B cell (primary cell): ENCODE results near the gene MAP7D3. TPM values are rescaled to one million over a fixed set of nuclear protein-coding genes. Genes with fewer than 3 reads are reported as not detected.

Source experiments
- ATAC-seq: fragments of 200-7000 bp; cut with Tn5 transposase; one replicate; pipeline ENCODE4 v1.10.0; 2021; ENCODE audit warnings: low read depth, mild to moderate bottlenecking, moderate number of reproducible peaks, moderate library complexity
- CTCF ChIA-PET: fragments of 350-600 bp; sonication (Branson Sonifier 250); formaldehyde crosslinking; loops from one replicate; lab custom pipeline; 2021; ENCODE audit warnings: antibody characterized with exemption, inconsistent platforms; lab: Charles Lee
- POLR2A ChIA-PET: fragments of 350-600 bp; sonication (Branson Sonifier 250); formaldehyde crosslinking; loops from one replicate; lab custom pipeline; 2021; ENCODE audit warnings: antibody characterized with exemption; lab: Charles Lee
- DNase-seq: peaks from one replicate; pipeline ENCODE4 v3.0.0; 2013
- H2AFZ ChIP-seq: 2 replicates; pipeline ENCODE4 v1.6.1; 2012; ENCODE audit warnings: mild to moderate bottlenecking, low read depth, low read length; ENCODE audit not compliant: insufficient read depth, poor library complexity, severe bottlenecking
- H3K27ac ChIP-seq, 2 donors: 1 replicate in 1 of 2; 2 replicates in 1 of 2; pipeline ENCODE4 v1.5.1; 2012 to 2013; ENCODE audit warnings: low read length in 2 of 2, mild to moderate bottlenecking in 2 of 2, moderate library complexity in 1 of 2
- H3K27me3 ChIP-seq, 4 experiments: fragments of 200-600 bp in 1 of 4; sonication (generic) in 1 of 4; replicated peaks in 1 of 4; 1 replicate in 2 of 4; 2 replicates in 2 of 4; pipeline versions ENCODE4 v1.6.1 to v1.7.0; 2013 to 2016; ENCODE audit warnings: low read length in 3 of 4, mild to moderate bottlenecking in 2 of 4, mixed read lengths in 1 of 4, moderate library complexity in 1 of 4; ENCODE audit not compliant: insufficient read depth in 4 of 4, control insufficient read depth in 3 of 4; ENCODE audit errors: control extremely low read depth in 1 of 4
- H3K36me3 ChIP-seq, 2 experiments: replicated peaks in 1 of 2; 1 replicate in 1 of 2; 2 replicates in 1 of 2; pipeline versions ENCODE4 v1.6.1 to v1.7.1; 2013; ENCODE audit warnings: low read length in 1 of 2; ENCODE audit not compliant: insufficient read depth in 2 of 2, control insufficient read depth in 1 of 2; ENCODE audit errors: control extremely low read depth in 1 of 2, extremely low read depth in 1 of 2
- H3K4me1 ChIP-seq, 2 donors: fragments of 200-600 bp in 1 of 2; sonication (generic) in 1 of 2; 1 replicate in 1 of 2; 2 replicates in 1 of 2; pipeline versions ENCODE4 v1.5.1 to v1.6.1; 2013 to 2017; ENCODE audit warnings: low read length in 2 of 2; ENCODE audit not compliant: control insufficient read depth in 2 of 2, insufficient read depth in 2 of 2
- H3K4me2 ChIP-seq: replicated peaks from 2 replicates; pipeline ENCODE3; 2012; ENCODE audit warnings: mild to moderate bottlenecking, low read depth, low read length; ENCODE audit not compliant: poor library complexity, severe bottlenecking
- H3K4me3 ChIP-seq, 5 experiments: fragments of 200-600 bp in 1 of 5; sonication (generic) in 1 of 5; 1 replicate in 3 of 5; 2 replicates in 2 of 5; pipeline versions ENCODE4 v1.5.1 to v1.7.0; 2011 to 2016; ENCODE audit warnings: low read length in 4 of 5, mild to moderate bottlenecking in 4 of 5, low read depth in 2 of 5, control low read depth in 1 of 5, moderate library complexity in 1 of 5; ENCODE audit not compliant: insufficient read depth in 1 of 5; ENCODE audit errors: control extremely low read depth in 1 of 5, extremely low read depth in 1 of 5
- H3K79me2 ChIP-seq: fragments of 200-600 bp; sonication (generic); one replicate; pipeline ENCODE4 v1.6.0; 2016; ENCODE audit warnings: low read length; ENCODE audit not compliant: control insufficient read depth, insufficient read depth
- H3K9ac ChIP-seq: fragments of 200-600 bp; sonication (generic); 2 replicates; pipeline ENCODE4 v1.6.1; 2017; ENCODE audit warnings: mild to moderate bottlenecking, low read length, moderate library complexity
- H3K9me3 ChIP-seq, 3 donors: one replicate each; pipeline versions ENCODE4 v1.6.1 to v1.7.1; 2013; ENCODE audit warnings: low read length in 2 of 3; ENCODE audit not compliant: control insufficient read depth in 2 of 3, insufficient read depth in 1 of 3; ENCODE audit errors: control extremely low read depth in 1 of 3
- H4K20me1 ChIP-seq: 2 replicates; pipeline ENCODE4 v1.6.0; 2012; ENCODE audit warnings: mild to moderate bottlenecking, low read length; ENCODE audit not compliant: insufficient read depth, control insufficient read depth, poor library complexity, severe bottlenecking
- H3K27ac Mint-ChIP-seq: one replicate; pipeline ENCODE4 v1.8.0; 2021; ENCODE audit warnings: mixed read lengths
- H3K27me3 Mint-ChIP-seq: one replicate; pipeline ENCODE4 v1.8.0; 2021; ENCODE audit warnings: mixed read lengths
- H3K4me1 Mint-ChIP-seq: one replicate; pipeline ENCODE4 v1.8.0; 2021; ENCODE audit warnings: mixed read lengths
- H3K4me3 Mint-ChIP-seq: one replicate; pipeline ENCODE4 v1.8.0; 2021; ENCODE audit warnings: mixed read lengths
- H3K9me3 Mint-ChIP-seq: one replicate; pipeline ENCODE4 v1.8.0; 2022; ENCODE audit warnings: mixed read lengths; ENCODE audit not compliant: insufficient read depth
- CTCF ChIP-seq: fragments of 200-600 bp; IDR thresholded peaks from one replicate; pipeline ENCODE4 v1.8.0; 2022; ENCODE audit warnings: antibody characterized with exemption, mild to moderate bottlenecking
- EZH2 ChIP-seq: IDR thresholded peaks from 2 replicates; pipeline ENCODE4 v1.6.1; 2012; ENCODE audit warnings: borderline replicate concordance, low read depth, mild to moderate bottlenecking, moderate library complexity, low read length; ENCODE audit not compliant: insufficient read depth, poor library complexity, severe bottlenecking
- WGBS: methylation state at CpG from one replicate; pipeline ENCODE4 v1.1.5; 2013; ENCODE audit warnings: missing lambda C conversion rate; ENCODE audit not compliant: insufficient coverage; 5-methylcytosine and 5-hydroxymethylcytosine counted together
- intact Hi-C: fragments of 100-400 bp; cut with micrococcal nuclease; formaldehyde crosslinking; loops from one replicate; pipeline ENCODE4 v1.10.0; 2022
- polyA plus RNA-seq: library from polyadenylated mRNA; depleted of rRNA; stranded (reverse); fragments of >200 nt; gene quantifications from 2 replicates; pipeline ENCODE4 v1.2.3, GENCODE V29; 2012
- total RNA-seq, 2 donors: library from RNA; stranded (reverse); fragments of 120-200 nt in 1 of 2; gene quantifications; 1 replicate in 1 of 2; 2 replicates in 1 of 2; pipeline versions ENCODE4 v1.2.3 to v1.2.4, GENCODE V29; 2013 to 2022

MAP7D3 gene
- total and polyA plus RNA-seq, 2 donors (not counting 1 experiment from before 2014, with no cell fraction given): 3.8 to 13.0 TPM

GRCh38 chrX:136227948-136228838, 23.0 kb downstream of the MAP7D3 start:
- ChIA-PET CTCF (interaction anchor here (0.6 to 1.4 kb wide), 3 partner anchors 41 to 200 kb away, joined by 3 to 4 read pairs (median 3); no protein-coding TSS in a partner anchor), POLR2A (no interaction called here)
- peaks cover 14 to 16% of the 10 kb centered on the region in 2 donors for H3K4me1 ChIP-seq
- Mint-ChIP-seq H3K9me3 (no peaks in the 10 kb centered on the region), H3K27ac (peak overlapping the region; percentile 89), H3K4me3 (peak overlapping the region; percentile 67), H3K27me3 (no peaks in the 10 kb centered on the region), H3K4me1 (peaks cover 36% of the 10 kb centered on the region)
- H4K20me1 ChIP-seq: no peaks in the 10 kb centered on the region
- H3K4me2 ChIP-seq: peak overlapping the region; percentile 62
- H3K27ac ChIP-seq: peak overlapping the region; percentile 62 to 65
- TF ChIP-seq CTCF (no peak), EZH2 (no peak)
- H3K9ac ChIP-seq: peak overlapping the region; percentile 31
- H3K4me3 ChIP-seq: peak overlapping the region in 4 of 5 experiments; percentile 3 to 42 (median 21)
- no peaks in the 10 kb centered on the region for H3K27me3 ChIP-seq
- H3K9me3 ChIP-seq: no peaks in the 10 kb centered on the region
- DNase-seq (peak; percentile 29), ATAC-seq (peak; percentile 41)
- no peaks in the 10 kb centered on the region for H3K79me2 ChIP-seq
- peaks cover 0 to 15% of the 10 kb centered on the region in 2 experiments for H3K36me3 ChIP-seq
- intact Hi-C loops: loop anchor here (2.0 kb wide), 1 partner anchor 23 kb away; the partner anchor contains the start of gene MAP7D3
- H2AFZ ChIP-seq: peak overlapping the region; percentile 44
- no CpG with 5 or more reads among the region's 8 CpGs for WGBS

- peak overlapping the region; percentile 39 for H3K27ac Mint-ChIP-seq
Measured at GRCh38 chrX:136227074-136227473, 24.1 kb downstream of the MAP7D3 start.

More at GRCh38 chrX:136227074-136227473, 24.1 kb downstream of the MAP7D3 start:
- Histone ChIP-seq H3K9me3 (no peaks in the 10 kb centered on the region), H3K36me3 (peaks cover 0 to 25% of the 10 kb centered on the region in 2 experiments), H3K27ac (no peak overlapping the region), H3K27me3 (no peaks in the 10 kb centered on the region), H2AFZ (no peak overlapping the region), H3K4me3 (no peak overlapping the region), H4K20me1 (no peaks in the 10 kb centered on the region), H3K4me2 (no peak overlapping the region), H3K9ac (no peak overlapping the region), H3K4me1 (peaks cover 14 to 16% of the 10 kb centered on the region in 2 donors), H3K79me2 (no peaks in the 10 kb centered on the region)
- intact Hi-C loops: no loop called here
- Mint-ChIP-seq H3K9me3 (no peaks in the 10 kb centered on the region), H3K27me3 (no peaks in the 10 kb centered on the region), H3K4me1 (peaks cover 36% of the 10 kb centered on the region), H3K4me3 (no peak overlapping the region)
- ChIA-PET CTCF (interaction anchor here (1.4 kb wide), 1 partner anchor 42 kb away, joined by 3 read pairs; no protein-coding TSS in a partner anchor), POLR2A (interaction anchor here (0.7 kb wide), 1 partner anchor 17 kb away, joined by 3 read pairs; no protein-coding TSS in a partner anchor)
- DNase-seq (no peak), ATAC-seq (no peak)
- TF ChIP-seq EZH2: no peak
